ENCODE data around the gene KLHDC4. TPM values are rescaled to one million over a fixed set of nuclear protein-coding genes. Genes with fewer than 3 reads are reported as not detected.
"Not testable (repeated sequence)": the region's sequence is repeated elsewhere in the genome, so short reads cannot be mapped to it uniquely, and the experiment has no call there.

The KLHDC4 gene
- polyA plus RNA-seq, 4 donors, result 23.7 to 28.7 (median 28.5) TPM

- DNase-seq (ENCODE audit: low read depth in 4 of 4, low spot score in 3 of 4), result no peak
Measured at GRCh38 chr16:87746178-87746577, 19.6 kb downstream of the KLHDC4 start.

GRCh38 chr16:87744750-87745514 lies 20.9 kb downstream of the KLHDC4 start:
- DNase-seq (ENCODE audit: low read depth in 4 of 4, low spot score in 3 of 4), result no peak

- DNase-seq (ENCODE audit: low read depth in 4 of 4, low spot score in 3 of 4), result no peak
Measured at GRCh38 chr16:87742781-87743490, 22.9 kb downstream of the KLHDC4 start.

- DNase-seq (ENCODE audit: low read depth in 4 of 4, low spot score in 3 of 4), result no peak
Measured at GRCh38 chr16:87741700-87742415, 23.9 kb downstream of the KLHDC4 start.

GRCh38 chr16:87740909-87741424 lies 24.8 kb downstream of the KLHDC4 start:
- no peak for DNase-seq (ENCODE audit: low read depth in 4 of 4, low spot score in 3 of 4)

GRCh38 chr16:87740441-87740840 lies 25.3 kb downstream of the KLHDC4 start:
- no peak for DNase-seq (ENCODE audit: low read depth in 4 of 4, low spot score in 3 of 4)

- DNase-seq (ENCODE audit: low read depth in 4 of 4, low spot score in 3 of 4), result no peak
Measured at GRCh38 chr16:87739801-87740200, 26.0 kb downstream of the KLHDC4 start.

- no peak for DNase-seq (ENCODE audit: low read depth in 4 of 4, low spot score in 3 of 4)
Measured at GRCh38 chr16:87736008-87736382, 29.8 kb downstream of the KLHDC4 start.

- DNase-seq (ENCODE audit: low read depth in 4 of 4, low spot score in 3 of 4), result no peak
Measured at GRCh38 chr16:87735270-87736007, 30.3 kb downstream of the KLHDC4 start.

- DNase-seq (ENCODE audit: low read depth in 4 of 4, low spot score in 3 of 4), result no peak
Measured at GRCh38 chr16:87734644-87735043, 31.1 kb downstream of the KLHDC4 start.

GRCh38 chr16:87733190-87733589 lies 32.6 kb downstream of the KLHDC4 start:
- no peak for DNase-seq (ENCODE audit: low read depth in 4 of 4, low spot score in 3 of 4)

- no peak for DNase-seq (ENCODE audit: low read depth in 4 of 4, low spot score in 3 of 4)
Measured at GRCh38 chr16:87731607-87732006, 34.2 kb downstream of the KLHDC4 start.

GRCh38 chr16:87729266-87729954 lies 36.4 kb downstream of the KLHDC4 start:
- DNase-seq (ENCODE audit: low read depth in 4 of 4, low spot score in 3 of 4), result no peak

- no peak for DNase-seq (ENCODE audit: low read depth in 4 of 4, low spot score in 3 of 4)
Measured at GRCh38 chr16:87728026-87728425, 37.8 kb downstream of the KLHDC4 start.

- no peak for DNase-seq (ENCODE audit: low read depth in 4 of 4, low spot score in 3 of 4)
Measured at GRCh38 chr16:87727346-87727745, 38.4 kb downstream of the KLHDC4 start.

GRCh38 chr16:87726577-87726976 lies 39.2 kb downstream of the KLHDC4 start:
- not testable (repeated sequence) for DNase-seq (ENCODE audit: low read depth in 4 of 4, low spot score in 3 of 4)

- DNase-seq (ENCODE audit: low read depth in 4 of 4, low spot score in 3 of 4), result no peak
Measured at GRCh38 chr16:87725596-87726235, 40.1 kb downstream of the KLHDC4 start.

- DNase-seq (ENCODE audit: low read depth in 4 of 4, low spot score in 3 of 4), result no peak
Measured at GRCh38 chr16:87724490-87725291, 41.1 kb downstream of the KLHDC4 start.

GRCh38 chr16:87723226-87723623 lies 42.6 kb downstream of the KLHDC4 start:
- DNase-seq (ENCODE audit: low read depth in 4 of 4, low spot score in 3 of 4), result peak; percentile 67 to 88 (median 75)

Data from right renal pelvis (tissue), 4 donors.